ENCODE results near the gene RFX1. TPM values are rescaled to one million over a fixed set of nuclear protein-coding genes. Genes with fewer than 3 reads are reported as not detected.

RFX1 gene
- polyA plus RNA-seq, 1 donor (not counting 4 experiments of a cell fraction or from before 2014, with no cell fraction given), result 0.45 TPM

- H3K4me2 ChIP-seq (ENCODE audit: control insufficient read depth, extremely low read depth, insufficient read depth, low read depth, low read length), result no peak overlapping the region
- H3K27ac ChIP-seq (ENCODE audit: control insufficient read depth, insufficient read depth, low read length), result no peak overlapping the region
- H3K27me3 ChIP-seq (ENCODE audit: control insufficient read depth, extremely low read depth, insufficient read depth, low read length), result no peaks in the 10 kb centered on the region
- no peak overlapping the region for H3K4me3 ChIP-seq (ENCODE audit: control insufficient read depth in 2 of 3, extremely low read depth in 1 of 3, insufficient read depth in 2 of 3, low read depth in 1 of 3, low read length in 3 of 3)
- H4K20me1 ChIP-seq (ENCODE audit: control insufficient read depth, extremely low read depth, insufficient read depth, low read length), result no peaks in the 10 kb centered on the region
- no peak overlapping the region for H2AFZ ChIP-seq (ENCODE audit: control insufficient read depth, low read length)
- dilution Hi-C loops (cut with MboI; ENCODE audit: extremely low pct_ligation_motif_present, low sequenced_read_pairs), result no loop called here
- no peak overlapping the region for H3K9ac ChIP-seq (ENCODE audit: control insufficient read depth, extremely low read depth, insufficient read depth, low read length)
- no peaks in the 10 kb centered on the region for H3K79me2 ChIP-seq (ENCODE audit: control insufficient read depth, insufficient read depth, low read length)
- FAIRE-seq, result no peak
- no peaks in the 10 kb centered on the region for H3K9me1 ChIP-seq (ENCODE audit: control insufficient read depth, extremely low read depth, insufficient read depth, low read length)
- no peak for TF ChIP-seq EZH2 (IDR thresholded peaks at IDR 0.05; ENCODE audit: low read length)
- no peak for TF ChIP-seq CTCF (optimal IDR thresholded peaks at IDR 0.05 in 1 of 3, IDR thresholded peaks at IDR 0.05 in 1 of 3, conservative IDR thresholded peaks at IDR 0.05 in 1 of 3; ENCODE audit: extremely low read depth in 1 of 3, insufficient read depth in 2 of 3, low read length in 3 of 3)
- no peaks in the 10 kb centered on the region for H3K4me1 ChIP-seq (ENCODE audit: control insufficient read depth, extremely low read depth, insufficient read depth, low read length)
- peaks cover 8 to 11% of the 10 kb centered on the region in 2 experiments for H3K36me3 ChIP-seq (ENCODE audit: control insufficient read depth in 2 of 2, extremely low read depth in 1 of 2, insufficient read depth in 2 of 2, low read length in 2 of 2)
- no peaks in the 10 kb centered on the region for H3K9me3 ChIP-seq (ENCODE audit: control insufficient read depth, low read depth, low read length)
- DNase-seq (ENCODE audit: low read depth, low spot score), result no peak
These were observed 12.4 kb downstream of the RFX1 start for GRCh38 chr19:13993590-13994300.

- dilution Hi-C loops (cut with MboI; ENCODE audit: extremely low pct_ligation_motif_present, low sequenced_read_pairs), result no loop called here
- no peak overlapping the region for H3K4me3 ChIP-seq (ENCODE audit: control insufficient read depth in 2 of 3, extremely low read depth in 1 of 3, insufficient read depth in 2 of 3, low read depth in 1 of 3, low read length in 3 of 3)
- H3K9me1 ChIP-seq (ENCODE audit: control insufficient read depth, extremely low read depth, insufficient read depth, low read length), result no peaks in the 10 kb centered on the region
- no peak for TF ChIP-seq CTCF (optimal IDR thresholded peaks at IDR 0.05 in 1 of 3, IDR thresholded peaks at IDR 0.05 in 1 of 3, conservative IDR thresholded peaks at IDR 0.05 in 1 of 3; ENCODE audit: extremely low read depth in 1 of 3, insufficient read depth in 2 of 3, low read length in 3 of 3)
- no peak for TF ChIP-seq EZH2 (IDR thresholded peaks at IDR 0.05; ENCODE audit: low read length)
- FAIRE-seq (no peak), DNase-seq (ENCODE audit: low read depth, low spot score) (no peak)
- H4K20me1 ChIP-seq (ENCODE audit: control insufficient read depth, extremely low read depth, insufficient read depth, low read length), result no peaks in the 10 kb centered on the region
- no peak overlapping the region for H2AFZ ChIP-seq (ENCODE audit: control insufficient read depth, low read length)
- H3K4me1 ChIP-seq (ENCODE audit: control insufficient read depth, extremely low read depth, insufficient read depth, low read length), result no peaks in the 10 kb centered on the region
- no peak overlapping the region for H3K4me2 ChIP-seq (ENCODE audit: control insufficient read depth, extremely low read depth, insufficient read depth, low read depth, low read length)
- H3K27ac ChIP-seq (ENCODE audit: control insufficient read depth, insufficient read depth, low read length), result no peak overlapping the region
- no peaks in the 10 kb centered on the region for H3K9me3 ChIP-seq (ENCODE audit: control insufficient read depth, low read depth, low read length)
- H3K9ac ChIP-seq (ENCODE audit: control insufficient read depth, extremely low read depth, insufficient read depth, low read length), result no peak overlapping the region
- no peaks in the 10 kb centered on the region for H3K79me2 ChIP-seq (ENCODE audit: control insufficient read depth, insufficient read depth, low read length)
- H3K27me3 ChIP-seq (ENCODE audit: control insufficient read depth, extremely low read depth, insufficient read depth, low read length), result no peaks in the 10 kb centered on the region
- peaks cover 4 to 11% of the 10 kb centered on the region in 2 experiments for H3K36me3 ChIP-seq (ENCODE audit: control insufficient read depth in 2 of 2, extremely low read depth in 1 of 2, insufficient read depth in 2 of 2, low read length in 2 of 2)
These were observed 14.1 kb downstream of the RFX1 start for GRCh38 chr19:13992025-13992424.
